GM12878 (cell line): ENCODE results near the gene TGFBR3. TPM values are rescaled to one million over a fixed set of nuclear protein-coding genes. Genes with fewer than 3 reads are reported as not detected.

Experiments
- ATAC-seq: fragments of 200-7000 bp; cut with Tn5 transposase; 3 replicates; pipeline ENCODE4 v1.9.1; 2020; ENCODE audit warnings: mild to moderate bottlenecking, moderate library complexity
- BruUV-seq: library from RNA; stranded (reverse); fragments of 400-500 nt; replicated peaks from 2 replicates; lab custom pipeline; 2021; lab: Mats Ljungman, UMichigan
- CTCF ChIA-PET: fragments of 300-600 bp; sonication (Branson Sonifier 250); formaldehyde crosslinking; extraction: SDS; loops from one replicate; lab custom pipeline; 2021; ENCODE audit warnings: inconsistent platforms; lab: Yijun Ruan, JAX
- POLR2A ChIA-PET: fragments of 350-600 bp; formaldehyde crosslinking; extraction: SDS; loops from one replicate; lab custom pipeline; 2021; ENCODE audit warnings: inconsistent platforms; lab: Charles Lee
- RAD21 ChIA-PET: fragments of 300-600 bp; sonication (Branson Sonifier 250); formaldehyde crosslinking; loops from one replicate; lab custom pipeline; 2023; ENCODE audit warnings: antibody characterized with exemption; ENCODE audit not compliant: unreplicated experiment; lab: Charles Lee
- SMC1A ChIA-PET: fragments of 300-600 bp; sonication (Branson Sonifier 250); formaldehyde crosslinking; loops from one replicate; lab custom pipeline; 2023; ENCODE audit not compliant: unreplicated experiment, uncharacterized antibody; lab: Charles Lee
- DNase-seq: peaks from one replicate; pipeline ENCODE4 v3.0.0-alpha.2; 2011; ENCODE audit warnings: low read depth, low spot score
- FAIRE-seq: peaks from 3 replicates; lab custom pipeline; 2011; peaks lifted over from hg19 to GRCh38; lab: Jason Lieb, UNC
- H2AFZ ChIP-seq: 2 replicates; pipeline ENCODE4 v1.6.0; 2011; ENCODE audit warnings: low read depth, low read length, control low read depth; ENCODE audit not compliant: control insufficient read depth
- H3K27ac ChIP-seq: 2 replicates; pipeline ENCODE4 v1.5.1; 2011; ENCODE audit warnings: control low read depth; ENCODE audit not compliant: control insufficient read depth, insufficient read depth
- H3K27me3 ChIP-seq, 2 experiments: replicated peaks in 1 of 2; 2 replicates each; pipeline versions ENCODE4 v1.6.0 to v1.6.1; 2011; ENCODE audit warnings: low read length in 1 of 2; ENCODE audit not compliant: control insufficient read depth in 2 of 2, insufficient read depth in 2 of 2
- H3K36me3 ChIP-seq, 2 experiments: 2 replicates each; pipeline ENCODE4 v1.5.1; 2011; ENCODE audit warnings: low read length in 1 of 2; ENCODE audit not compliant: control insufficient read depth in 2 of 2, insufficient read depth in 2 of 2
- H3K4me1 ChIP-seq: 2 replicates; pipeline ENCODE4 v1.6.1; 2011; ENCODE audit warnings: mild to moderate bottlenecking, low read length, moderate library complexity, mixed read lengths; ENCODE audit not compliant: control insufficient read depth, insufficient read depth
- H3K4me2 ChIP-seq: 2 replicates; pipeline ENCODE4 v1.6.0; 2011; ENCODE audit warnings: control low read depth; ENCODE audit not compliant: control insufficient read depth, insufficient read depth
- H3K4me3 ChIP-seq: fragments of 200-600 bp; sonication (generic); 2 replicates; pipeline ENCODE4 v1.5.1; 2016
- H3K79me2 ChIP-seq: 2 replicates; pipeline ENCODE4 v1.6.0; 2011; ENCODE audit warnings: low read length; ENCODE audit not compliant: control insufficient read depth, insufficient read depth
- H3K9ac ChIP-seq: 2 replicates; pipeline ENCODE4 v1.8.0; 2011; ENCODE audit warnings: low read length, control low read depth, mixed read lengths; ENCODE audit not compliant: control insufficient read depth, insufficient read depth
- H3K9me3 ChIP-seq: replicated peaks from 3 replicates; pipeline ENCODE4 v1.5.1; 2011; ENCODE audit warnings: mild to moderate bottlenecking, low read length; ENCODE audit not compliant: control insufficient read depth, insufficient read depth
- H4K20me1 ChIP-seq: 2 replicates; pipeline ENCODE4 v1.6.0; 2011; ENCODE audit not compliant: control insufficient read depth, insufficient read depth
- BCL3 ChIP-seq: IDR thresholded peaks from 2 replicates; pipeline ENCODE4 v1.6.1; 2011; ENCODE audit warnings: borderline replicate concordance, low read depth, mild to moderate bottlenecking, moderate library complexity, low read length; ENCODE audit not compliant: insufficient read depth, poor library complexity, severe bottlenecking
- CHD2 ChIP-seq: IDR thresholded peaks from 2 replicates; pipeline ENCODE4 v1.6.1; 2011; ENCODE audit warnings: low read depth, low read length, improper control_type of control experiment, borderline replicate concordance
- CREB1 ChIP-seq: IDR thresholded peaks from 2 replicates; pipeline ENCODE4 v1.6.1; 2012; ENCODE audit warnings: low read depth, mild to moderate bottlenecking, inconsistent platforms
- E2F4 ChIP-seq: IDR thresholded peaks from 2 replicates; pipeline ENCODE4 v1.6.1; 2012; ENCODE audit warnings: low read depth, low read length, improper control_type of control experiment
- ESRRA ChIP-seq: IDR thresholded peaks from 2 replicates; pipeline ENCODE4 v1.6.1; 2012; ENCODE audit warnings: mild to moderate bottlenecking, low read length, improper control_type of control experiment
- ETV6 ChIP-seq, 2 experiments: fragments of 450-650 bp in 1 of 2; IDR thresholded peaks in 1 of 2; conservative IDR thresholded peaks in 1 of 2; 2 replicates each; pipeline ENCODE4 v1.6.1; 2014; ENCODE audit warnings: antibody characterized with exemption in 1 of 2, borderline replicate concordance in 1 of 2, low read depth in 1 of 2, mild to moderate bottlenecking in 1 of 2, moderate library complexity in 1 of 2
- GABPA ChIP-seq: IDR thresholded peaks from 2 replicates; pipeline ENCODE4 v1.6.1; 2014; ENCODE audit warnings: antibody characterized with exemption, low read depth, mild to moderate bottlenecking, inconsistent platforms
- GATAD2B ChIP-seq: fragments of 450-650 bp; conservative IDR thresholded peaks from 2 replicates; pipeline ENCODE4 v1.6.1; 2017; ENCODE audit warnings: low read depth, mild to moderate bottlenecking, moderate library complexity
- HSF1 ChIP-seq: fragments of 150-350 bp; IDR thresholded peaks from 2 replicates; pipeline ENCODE4 v1.6.1; 2014; ENCODE audit warnings: mild to moderate bottlenecking, low read depth, low read length
- IRF4 ChIP-seq: IDR thresholded peaks from 2 replicates; pipeline ENCODE4 v1.6.1; 2011; ENCODE audit warnings: low read depth, low read length
- JUNB ChIP-seq: IDR thresholded peaks from 2 replicates; pipeline ENCODE4 v1.6.1; 2016; ENCODE audit warnings: antibody characterized with exemption, mild to moderate bottlenecking
- MTA2 ChIP-seq: fragments of 450-650 bp; IDR thresholded peaks from 2 replicates; pipeline ENCODE4 v1.6.1; 2016; ENCODE audit warnings: low read depth, mild to moderate bottlenecking, moderate library complexity
- MTA3 ChIP-seq: IDR thresholded peaks from 2 replicates; pipeline ENCODE4 v1.6.1; 2012; ENCODE audit warnings: low read length, inconsistent platforms, borderline replicate concordance
- NR2C1 ChIP-seq: fragments of 450-650 bp; IDR thresholded peaks from 2 replicates; pipeline ENCODE4 v1.6.1; 2017; ENCODE audit warnings: antibody characterized with exemption, mild to moderate bottlenecking, moderate library complexity
- RAD21 ChIP-seq: IDR thresholded peaks from 2 replicates; pipeline ENCODE4 v1.6.1; 2011; ENCODE audit warnings: mild to moderate bottlenecking, low read depth, low read length, moderate library complexity; ENCODE audit not compliant: insufficient read depth
- SKIL ChIP-seq: fragments of 450-650 bp; IDR thresholded peaks from 2 replicates; pipeline ENCODE4 v1.6.1; 2017; ENCODE audit warnings: mild to moderate bottlenecking, low read depth, inconsistent platforms; ENCODE audit not compliant: poor library complexity, severe bottlenecking
- SREBF1 ChIP-seq: IDR thresholded peaks from 2 replicates; pipeline ENCODE4 v1.6.1; 2012; ENCODE audit warnings: mild to moderate bottlenecking, low read length
- TCF7 ChIP-seq: IDR thresholded peaks from 2 replicates; pipeline ENCODE4 v1.6.1; 2014; ENCODE audit warnings: antibody characterized with exemption, borderline replicate concordance
- WGBS: methylation state at CpG from one replicate; pipeline ENCODE4 v1.1.6; 2016; ENCODE audit warnings: low lambda C conversion rate; ENCODE audit not compliant: insufficient replicate concordance, insufficient coverage; ENCODE audit errors: missing lambda C conversion rate; 5-methylcytosine and 5-hydroxymethylcytosine counted together
- in situ Hi-C: fragments of 300-500 bp; cut with MboI; formaldehyde crosslinking; loops from 9 replicates; pipeline ENCODE4 v1.14.3; 2018; ENCODE audit warnings: mixed read lengths
- intact Hi-C: fragments of 100-400 bp; cut with micrococcal nuclease; formaldehyde crosslinking; loops from one replicate; pipeline ENCODE4 v1.14.2; 2022; ENCODE audit not compliant: unreplicated experiment
- polyA plus RNA-seq, 11 experiments: library from polyadenylated mRNA; depleted of rRNA in 4 of 11; unstranded in 6 of 11; stranded (reverse) in 5 of 11; fragments of >200 nt; fragmentation: Nextera tagmentation in 4 of 11; fragmentation: Illumina TruSeq in 1 of 11; extraction: Ambion mirVana in 4 of 11; extraction: Trizol in 1 of 11; gene quantifications; 1 replicate in 1 of 11; 2 replicates in 10 of 11; pipeline versions ENCODE4 v1.2.1 to v1.2.3, GENCODE V29; 2011 to 2016; ENCODE audit warnings: inconsistent platforms in 2 of 11, missing spikeins in 2 of 11, low read depth in 1 of 11
- total RNA-seq, 4 experiments: library from RNA; depleted of rRNA in 3 of 4; stranded (reverse); fragments of >200 nt in 3 of 4; fragmentation: Illumina TruSeq in 1 of 4; extraction: Trizol in 1 of 4; gene quantifications; 2 replicates each; pipeline versions ENCODE4 v1.2.1 to v1.2.3, GENCODE V29; 2013 to 2021

TGFBR3 gene
- total and polyA plus RNA-seq, 10 of the 15 experiments (the other 5 are each of a cell fraction or from before 2014, with no cell fraction given), result 2.7 to 16.5 (median 12.6) TPM

- ChIA-PET CTCF (interaction anchor here (1.6 kb wide), 1 partner anchor 18 kb away, joined by 3 read pairs; no protein-coding TSS in a partner anchor), RAD21 (no interaction called here), POLR2A (no interaction called here), SMC1A (interaction anchor here (1.2 to 1.9 kb wide), 4 partner anchors 11 to 360 kb away, joined by 3 to 8 read pairs (median 4); no protein-coding TSS in a partner anchor)
- H3K27me3 ChIP-seq, result no peaks in the 10 kb centered on the region
- no peak overlapping the region for H3K9ac ChIP-seq
- WGBS, result 0% methylated on average over 7 of the region's 7 CpGs
- no peaks in the 10 kb centered on the region for H3K9me3 ChIP-seq
- H3K36me3 ChIP-seq, result no peaks in the 10 kb centered on the region
- DNase-seq (no peak), ATAC-seq (peak; percentile 24), FAIRE-seq (peak; percentile 66)
- no peak overlapping the region for H3K27ac ChIP-seq
- H3K4me2 ChIP-seq, result peak overlapping the region; percentile 36; the same call in 1 of the 2 replicates
- peaks cover 25% of the 10 kb centered on the region for H3K4me1 ChIP-seq
- H4K20me1 ChIP-seq, result no peaks in the 10 kb centered on the region
- BruUV-seq, result no TSS peak
- intact Hi-C loops, result no loop called here
- in situ Hi-C loops, result no loop called here
- no peak overlapping the region for H3K4me3 ChIP-seq
- H3K79me2 ChIP-seq, result peaks cover 4% of the 10 kb centered on the region
- no peak overlapping the region for H2AFZ ChIP-seq
- no peak for TF ChIP-seq CHD2
- TF ChIP-seq GATAD2B, result no peak
- peak; percentile 85 for TF ChIP-seq JUNB
- no peak for TF ChIP-seq HSF1
- peak; percentile 48; the same call in 1 of the 2 replicates for TF ChIP-seq MTA2
- peak; percentile 76; the same call in 1 of the 2 replicates for TF ChIP-seq IRF4
- TF ChIP-seq CREB1, result 0 out of 2 replicates have a peak, but pooled peaks have one; percentile 25
- TF ChIP-seq E2F4, result no peak
- TF ChIP-seq BCL3, result peak; percentile 68
- TF ChIP-seq RAD21, result no peak
- TF ChIP-seq TCF7, result peak; percentile 97
- peak; percentile 32; the same call in 1 of the 2 replicates for TF ChIP-seq NR2C1
- no peak for TF ChIP-seq ESRRA
- TF ChIP-seq ETV6 (conservative IDR thresholded peaks at IDR 0.05 in 1 of 2, IDR thresholded peaks at IDR 0.05 in 1 of 2; ENCODE audit: borderline replicate concordance in 1 of 2, low read depth in 1 of 2), result peak in 1 of 2 experiments; percentile 68; a peak in 2 of 4 replicates
- TF ChIP-seq MTA3, result peak; percentile 78; the same call in 1 of the 2 replicates
- no peak for TF ChIP-seq SREBF1
- TF ChIP-seq GABPA, result peak; percentile 41; the same call in 1 of the 2 replicates
- TF ChIP-seq SKIL, result peak; percentile 52
Measured at GRCh38 chr1:91872559-91873081, 13.3 kb downstream of the TGFBR3 start.
